Ecto neural progenitor cell (in vitro differentiated cells): Measurements from ENCODE around the gene KIAA0930.

Source experiments
- DNase-seq: peaks from one replicate; pipeline ENCODE4 v3.0.0-alpha.2; 2018; ENCODE audit warnings: low spot score

The KIAA0930 gene

GRCh38 chr22:45216133-45217003 is 24.3 kb downstream of the KIAA0930 start:
- DNase-seq: no peak

- no peak for DNase-seq
Measured at GRCh38 chr22:45212992-45213751, 27.5 kb downstream of the KIAA0930 start.

- no peak for DNase-seq
Measured at GRCh38 chr22:45212306-45212709, 28.4 kb downstream of the KIAA0930 start.

- DNase-seq: no peak
Measured at GRCh38 chr22:45211848-45212247, 28.8 kb downstream of the KIAA0930 start.

GRCh38 chr22:45211435-45211834 is 29.3 kb downstream of the KIAA0930 start:
- DNase-seq: no peak

GRCh38 chr22:45210991-45211390 is 29.7 kb downstream of the KIAA0930 start:
- DNase-seq: no peak

- DNase-seq: peak; percentile 42
Measured at GRCh38 chr22:45210577-45210976, 30.1 kb downstream of the KIAA0930 start.

- peak; percentile 41 for DNase-seq
Measured at GRCh38 chr22:45210174-45210573, 30.5 kb downstream of the KIAA0930 start.

GRCh38 chr22:45208993-45209838 is 31.5 kb downstream of the KIAA0930 start:
- peak; percentile 82 for DNase-seq

GRCh38 chr22:45208696-45208992 is 32.0 kb downstream of the KIAA0930 start:
- no peak for DNase-seq

- DNase-seq: no peak
Measured at GRCh38 chr22:45207981-45208664, 32.6 kb downstream of the KIAA0930 start.

GRCh38 chr22:45207533-45207932 is 33.2 kb downstream of the KIAA0930 start:
- no peak for DNase-seq

- no peak for DNase-seq
Measured at GRCh38 chr22:45206233-45206632, 34.5 kb downstream of the KIAA0930 start.

GRCh38 chr22:45205276-45205925 is 35.3 kb downstream of the KIAA0930 start:
- no peak for DNase-seq

GRCh38 chr22:45204819-45205218 is 35.9 kb downstream of the KIAA0930 start:
- no peak for DNase-seq

- no peak for DNase-seq
Measured at GRCh38 chr22:45204241-45204640, 36.5 kb downstream of the KIAA0930 start.

- DNase-seq: no peak
Measured at GRCh38 chr22:45203150-45203951, 37.3 kb downstream of the KIAA0930 start.

GRCh38 chr22:45202333-45203149 is 38.2 kb downstream of the KIAA0930 start:
- DNase-seq: no peak

GRCh38 chr22:45201678-45202332 is 38.9 kb downstream of the KIAA0930 start:
- no peak for DNase-seq
